HS-27A (cell line): ENCODE measurements around the gene KLRK1.
"Not testable (repeated sequence)": the region's sequence is repeated elsewhere in the genome, so short reads cannot be mapped to it uniquely, and the experiment has no call there.

Experiments
- DNase-seq: peaks from one replicate; pipeline ENCODE4 v3.0.0-alpha.2; 2012; ENCODE audit warnings: low read depth, missing footprints

KLRK1 gene

DNA sequence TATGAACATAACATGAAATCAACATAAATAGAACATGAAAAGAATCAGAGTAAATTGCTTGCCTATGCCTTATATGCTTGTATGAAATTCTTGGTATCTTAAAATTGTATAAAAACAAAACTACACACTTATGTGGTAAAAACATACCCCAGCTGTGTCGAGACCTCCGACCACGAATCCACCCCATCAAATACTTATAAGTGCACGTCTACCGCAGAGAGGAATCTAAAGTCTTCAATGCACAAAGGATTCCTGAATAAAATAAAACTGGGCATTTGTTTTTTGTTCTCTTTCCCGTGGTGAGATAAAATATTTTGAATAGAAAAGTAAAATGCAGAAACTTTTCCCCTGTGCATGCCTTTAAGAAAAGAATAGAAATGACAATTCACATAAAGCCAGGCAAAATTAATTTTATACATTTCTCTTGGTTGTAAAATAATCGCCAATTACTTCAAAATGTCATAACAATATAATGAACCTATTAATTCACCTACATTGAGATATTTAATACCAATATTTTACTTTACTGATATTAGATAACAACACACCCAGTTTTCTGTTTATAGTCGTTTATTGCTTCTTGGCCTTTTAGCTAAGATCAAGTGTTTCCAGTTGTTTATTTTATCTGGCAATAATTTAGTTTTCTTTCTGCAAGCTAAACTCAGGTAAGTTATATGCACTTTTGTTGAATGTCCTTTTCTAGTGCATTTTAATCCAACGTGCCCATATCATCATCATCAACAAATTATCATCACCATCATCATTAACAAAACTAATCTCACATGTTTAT is 1.0 kb downstream of the KLRK1 start:
- DNase-seq: no peak

DNA sequence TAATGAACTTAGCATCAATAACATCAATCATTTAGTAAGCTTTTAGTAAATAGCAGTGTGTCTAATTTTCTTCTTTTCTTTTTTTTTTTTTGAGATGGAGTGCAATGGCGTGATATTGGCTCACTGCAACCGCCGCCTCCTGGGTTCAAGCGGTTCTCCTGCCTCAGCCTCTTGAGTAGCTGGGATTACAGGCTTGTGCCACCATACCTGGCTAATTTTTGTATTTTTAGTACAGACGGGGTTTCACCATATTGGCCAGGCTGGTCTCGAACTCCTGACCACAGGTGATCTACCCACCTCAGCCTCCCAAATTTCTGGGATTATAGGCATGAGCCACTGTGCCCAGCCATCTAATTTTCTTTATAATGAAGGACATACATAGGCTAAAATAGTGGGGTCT is 2.3 kb downstream of the KLRK1 start:
- not testable (repeated sequence) for DNase-seq

DNA sequence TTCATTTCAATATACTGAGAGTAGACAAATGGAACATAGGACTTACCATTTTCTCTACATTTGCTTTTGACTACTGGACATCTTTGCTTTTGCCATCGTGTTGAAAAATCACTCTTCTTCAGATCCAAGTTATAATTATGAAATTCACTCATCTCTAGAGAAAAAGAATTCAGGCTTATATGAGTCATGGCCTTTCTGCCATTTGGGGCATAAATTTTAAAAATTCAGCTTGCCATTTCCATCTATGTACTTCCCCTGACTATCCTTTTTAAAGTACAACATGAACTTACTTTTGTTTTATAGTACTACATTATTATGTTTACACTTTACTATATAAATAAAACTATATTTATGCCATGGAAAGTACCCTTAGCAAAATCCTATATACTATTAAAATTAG is 3.0 kb downstream of the KLRK1 start:
- no peak for DNase-seq

DNA sequence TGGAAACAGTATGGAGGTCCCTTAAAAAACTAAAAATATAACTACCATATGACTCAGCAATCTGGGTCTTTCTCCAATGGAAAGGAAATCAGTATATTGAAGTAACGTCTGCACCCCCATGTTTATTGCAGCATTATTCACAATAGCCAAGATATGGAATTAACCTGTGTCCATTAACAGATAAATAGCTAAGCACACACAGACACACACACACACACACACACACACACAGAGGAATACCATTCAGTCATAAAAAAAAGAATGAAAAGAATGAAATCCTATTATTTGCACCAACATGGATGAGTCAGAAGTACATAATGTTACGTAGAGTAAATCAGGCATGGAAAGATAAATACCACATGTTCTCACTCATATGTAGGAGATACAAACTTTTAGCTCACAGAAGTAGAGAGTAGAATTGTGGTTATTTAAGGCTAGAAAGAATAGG is 4.7 kb downstream of the KLRK1 start:
- DNase-seq: no peak

DNA sequence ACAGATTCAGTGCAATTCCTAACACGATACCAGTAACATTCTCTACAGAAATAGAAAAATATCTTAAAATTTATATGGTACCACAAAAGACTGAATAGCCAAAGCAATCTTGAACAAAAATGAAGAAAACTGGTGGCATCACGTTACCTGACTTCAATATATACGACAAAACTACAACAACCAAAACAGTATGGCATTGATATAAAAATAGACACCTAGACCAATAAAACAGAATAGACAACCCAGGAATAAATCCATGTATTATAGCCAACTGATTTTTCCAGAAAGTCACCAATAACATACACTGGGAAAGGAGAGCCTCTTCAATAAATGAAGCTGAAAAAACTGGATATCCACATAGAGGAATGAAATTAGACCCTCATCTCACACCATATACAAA is 5.7 kb downstream of the KLRK1 start:
- no peak for DNase-seq

DNA sequence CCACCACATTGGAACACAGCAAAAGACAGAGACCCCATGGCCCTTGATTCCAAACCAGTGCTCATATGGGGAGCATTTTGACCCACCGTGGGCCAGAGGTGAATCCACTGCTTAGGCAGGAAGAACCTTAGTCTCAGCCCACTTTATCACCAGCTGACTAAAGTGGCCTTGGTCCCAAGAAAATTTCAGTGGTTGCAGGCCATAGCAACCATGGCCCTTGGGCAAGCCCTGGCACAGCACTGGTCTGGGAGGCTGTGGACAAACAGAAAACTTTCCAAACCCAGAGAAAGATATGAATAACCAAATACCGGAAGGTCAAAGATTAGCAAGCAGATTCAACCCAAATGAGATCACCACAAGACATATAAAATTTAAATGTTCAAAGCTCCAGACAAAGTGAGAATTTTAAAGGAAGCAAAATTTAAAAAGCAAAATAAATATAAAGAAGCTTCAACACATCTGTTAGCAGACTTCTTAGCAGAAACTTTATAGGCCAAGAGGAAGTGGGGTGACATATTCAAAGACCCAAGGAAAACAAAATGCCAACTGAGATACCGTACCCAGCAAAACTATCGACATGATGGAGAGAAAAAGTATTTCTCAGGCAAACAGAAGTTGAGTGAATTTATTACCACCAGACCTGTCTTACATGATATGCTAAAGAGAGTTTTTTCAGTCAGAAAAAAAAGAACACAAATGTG is 7.8 kb downstream of the KLRK1 start:
- no peak for DNase-seq

DNA sequence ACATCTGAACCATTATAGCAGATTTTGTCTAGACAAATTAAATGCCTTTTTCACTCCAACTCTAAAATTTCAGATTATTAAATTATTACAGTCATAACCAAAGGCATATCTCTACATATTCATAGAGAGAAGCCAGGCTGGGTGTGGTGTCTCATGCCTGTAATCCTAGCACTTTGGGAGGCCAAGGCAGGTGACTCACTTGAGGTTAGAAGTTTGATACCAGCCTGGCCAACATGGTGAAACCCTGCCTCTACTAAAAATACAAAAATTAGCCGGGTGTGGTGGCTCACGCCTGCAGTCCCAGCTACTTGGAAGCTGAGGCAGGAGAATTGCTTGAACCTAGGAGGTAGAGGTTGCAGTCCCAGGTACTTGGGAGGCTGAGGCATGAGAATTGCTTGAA is 11.1 kb downstream of the KLRK1 start:
- DNase-seq: not testable (repeated sequence)

DNA sequence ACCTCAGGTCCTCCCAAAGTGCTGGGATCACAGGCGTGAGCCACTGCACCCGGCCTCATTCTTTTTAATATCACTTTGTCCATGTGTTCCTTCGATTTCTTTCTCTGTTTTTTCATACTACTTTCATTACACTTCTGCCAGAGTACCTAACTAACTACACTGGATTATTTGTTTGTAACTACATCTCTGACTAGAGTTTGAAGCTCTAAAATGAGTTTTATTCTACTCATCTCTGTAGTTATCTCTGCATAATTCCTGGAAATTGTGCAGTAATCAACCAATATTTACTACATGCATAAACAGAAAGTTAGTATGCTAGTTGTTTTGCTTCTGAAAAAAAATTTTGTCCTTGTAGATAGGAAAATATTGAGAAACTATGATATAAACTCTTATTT is 15.2 kb downstream of the KLRK1 start:
- no peak for DNase-seq

DNA sequence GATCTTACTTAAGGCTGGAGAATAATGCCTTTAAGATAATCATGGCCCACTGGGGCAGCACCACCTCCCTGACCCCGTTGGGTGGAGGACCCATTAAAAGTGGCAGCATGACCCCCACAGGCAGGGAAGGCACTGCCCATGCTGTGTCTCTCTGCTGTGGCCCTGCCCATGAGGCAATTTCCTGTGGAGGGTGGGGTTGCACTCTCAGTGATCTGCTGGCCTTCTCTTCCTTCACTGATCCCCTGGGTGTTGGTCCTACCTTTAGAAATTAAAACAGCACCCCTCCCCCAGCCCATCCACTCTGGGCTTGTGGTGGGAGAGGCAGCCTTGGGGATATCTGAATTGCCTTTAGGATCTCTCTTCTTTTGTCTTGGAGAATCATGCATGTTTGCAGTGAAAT is 17.3 kb downstream of the KLRK1 start:
- DNase-seq: no peak

DNA sequence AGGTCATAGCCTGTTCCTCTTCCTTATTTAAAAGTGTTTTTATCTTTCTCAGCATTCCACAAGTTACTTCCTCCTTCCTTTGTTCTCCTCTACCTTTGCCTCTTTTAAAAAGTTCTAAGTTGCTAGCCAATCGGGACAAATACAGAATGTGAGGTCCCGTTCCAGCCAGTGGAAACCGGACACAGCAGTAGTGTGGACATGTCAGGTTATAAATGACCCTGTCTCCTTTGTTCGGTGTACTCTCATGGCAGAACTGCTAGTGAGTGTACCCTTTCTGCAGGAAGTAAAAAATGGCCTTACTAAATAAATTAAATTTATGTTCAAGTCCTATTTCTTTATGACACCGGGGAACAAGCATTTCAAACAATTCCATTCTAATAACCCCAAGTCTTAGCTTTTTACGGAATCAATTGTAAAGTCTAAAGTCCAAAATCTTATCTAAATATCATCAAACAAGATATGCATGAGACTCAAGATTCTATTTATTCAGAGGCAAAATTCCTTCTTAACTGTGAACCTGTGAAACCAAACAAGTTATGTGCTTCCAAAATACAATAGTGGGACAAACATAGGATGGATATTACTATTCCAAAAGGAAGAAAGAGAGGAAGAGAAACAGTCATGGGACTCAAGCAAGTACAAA is 17.8 kb downstream of the KLRK1 start:
- not testable (repeated sequence) for DNase-seq

DNA sequence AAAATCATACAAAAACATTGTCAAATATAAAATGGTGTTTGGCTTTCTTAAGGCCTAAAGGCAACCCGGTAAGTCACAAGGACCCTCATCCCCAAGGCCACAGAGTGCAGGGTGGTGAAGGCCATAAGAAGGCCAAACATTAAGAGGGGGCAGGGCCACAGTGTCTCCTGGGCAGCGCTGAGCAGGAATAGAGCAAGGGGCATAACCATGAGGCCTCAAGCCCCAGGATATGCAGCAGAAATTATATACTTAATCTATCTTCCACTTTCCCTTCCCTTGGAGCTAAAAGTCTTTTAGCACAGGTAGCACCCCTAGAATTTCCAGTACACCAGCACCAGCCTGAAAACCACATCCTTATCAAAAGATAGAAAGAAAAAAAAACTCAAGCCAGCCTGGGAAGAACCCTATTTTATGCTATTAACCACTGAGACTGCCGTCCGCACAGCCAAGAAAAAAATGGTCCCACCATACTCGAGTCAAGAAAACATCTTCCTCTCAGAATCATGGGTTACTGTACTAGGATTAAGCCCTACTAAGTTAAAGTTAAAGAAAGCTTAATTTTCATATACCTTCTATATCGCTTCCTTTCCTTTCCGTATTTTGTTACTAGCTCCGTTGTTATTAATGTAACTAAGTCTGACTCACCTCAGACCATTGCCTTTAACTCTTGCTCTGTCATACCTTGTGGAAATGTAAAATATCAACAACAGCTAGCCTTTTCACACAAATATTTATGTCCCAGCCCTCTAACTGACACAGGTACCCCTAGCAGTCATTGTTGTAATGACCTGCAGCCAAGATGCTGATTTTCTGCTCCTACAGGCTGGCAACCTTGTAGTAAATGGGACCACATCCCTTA is 20.1 kb downstream of the KLRK1 start:
- no peak for DNase-seq

DNA sequence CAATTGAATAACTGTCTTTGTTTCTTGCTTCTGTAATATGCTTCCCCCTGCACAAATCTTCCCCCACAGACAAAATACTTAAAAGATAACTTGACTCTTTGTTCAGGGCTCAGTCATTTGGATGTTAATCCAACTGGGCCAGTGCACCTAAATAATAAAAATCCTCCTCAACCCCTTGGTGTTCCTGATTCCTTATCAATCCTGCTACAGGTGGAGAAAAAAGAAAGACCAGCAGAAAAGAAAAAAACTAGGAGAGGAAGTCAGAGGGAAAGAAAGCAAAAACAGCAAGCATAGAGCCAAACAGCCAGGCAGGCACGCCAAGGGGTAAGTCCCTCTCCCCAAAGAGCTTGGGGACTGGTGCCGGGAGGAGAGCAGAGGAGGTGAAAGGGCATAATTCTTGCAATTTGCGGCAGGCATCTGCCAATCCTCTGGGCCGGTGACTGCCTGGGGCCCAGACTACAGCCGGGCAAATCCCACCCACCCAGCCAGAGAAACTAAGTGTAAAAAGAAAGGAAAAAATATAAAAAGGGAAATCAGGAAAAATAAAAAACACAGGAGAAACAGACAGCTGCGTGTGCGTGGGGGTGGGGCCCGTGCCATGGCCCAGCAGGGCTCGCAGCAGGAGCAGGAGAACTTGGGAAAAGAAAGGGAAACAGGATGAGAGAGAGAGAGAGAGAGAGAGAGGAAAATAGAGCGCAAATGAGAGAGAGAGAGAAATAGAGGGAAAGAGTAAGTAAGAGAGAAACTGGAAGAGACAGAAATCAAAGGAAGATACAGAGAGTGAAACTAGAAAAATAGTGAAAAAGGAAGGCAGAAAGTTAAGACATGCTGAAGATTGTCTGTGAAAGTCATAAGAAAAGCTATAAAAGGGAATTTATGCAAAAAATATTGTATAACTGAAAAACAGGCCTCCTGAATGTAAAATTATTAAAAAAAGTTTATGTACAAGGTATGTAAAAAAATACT is 21.4 kb downstream of the KLRK1 start:
- no peak for DNase-seq

DNA sequence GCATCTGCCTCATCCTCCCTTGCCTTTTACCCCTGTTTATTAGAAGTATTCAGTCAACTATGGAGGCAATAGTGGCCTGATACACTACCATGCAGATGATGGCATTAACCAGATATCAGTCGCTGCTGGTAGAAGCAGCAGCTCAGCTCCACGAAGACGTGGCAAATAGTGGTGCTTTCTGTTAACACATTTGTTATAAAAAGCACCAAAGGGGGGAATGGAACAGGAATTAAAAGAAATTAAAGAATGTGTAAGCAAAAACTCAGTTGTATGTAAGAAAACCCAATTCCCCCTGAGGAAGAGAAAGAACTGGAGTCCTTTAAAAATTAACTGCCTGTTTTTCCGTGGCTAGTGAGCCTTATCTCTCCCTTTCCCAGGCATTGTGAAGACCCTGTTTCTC is 22.1 kb downstream of the KLRK1 start:
- not testable (repeated sequence) for DNase-seq

DNA sequence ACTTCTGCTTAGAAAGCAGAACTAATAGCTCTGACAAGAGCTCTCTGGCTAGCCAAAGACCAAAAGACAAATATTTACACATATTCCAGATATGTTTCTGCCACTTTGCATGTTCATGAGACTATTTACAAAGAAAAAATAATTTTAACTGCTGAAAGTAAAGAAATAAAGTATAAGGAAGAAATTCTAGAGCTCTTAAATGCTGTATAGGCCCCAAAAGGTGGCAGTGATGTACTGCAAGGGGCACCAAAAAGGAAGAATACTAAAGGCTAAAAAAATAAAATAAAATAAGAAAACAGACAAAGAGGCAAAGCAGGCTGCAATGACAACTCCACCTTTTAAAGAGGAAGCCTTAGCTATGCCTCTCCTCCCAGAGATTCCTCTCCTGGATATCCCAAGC is 23.0 kb downstream of the KLRK1 start:
- DNase-seq: no peak

DNA sequence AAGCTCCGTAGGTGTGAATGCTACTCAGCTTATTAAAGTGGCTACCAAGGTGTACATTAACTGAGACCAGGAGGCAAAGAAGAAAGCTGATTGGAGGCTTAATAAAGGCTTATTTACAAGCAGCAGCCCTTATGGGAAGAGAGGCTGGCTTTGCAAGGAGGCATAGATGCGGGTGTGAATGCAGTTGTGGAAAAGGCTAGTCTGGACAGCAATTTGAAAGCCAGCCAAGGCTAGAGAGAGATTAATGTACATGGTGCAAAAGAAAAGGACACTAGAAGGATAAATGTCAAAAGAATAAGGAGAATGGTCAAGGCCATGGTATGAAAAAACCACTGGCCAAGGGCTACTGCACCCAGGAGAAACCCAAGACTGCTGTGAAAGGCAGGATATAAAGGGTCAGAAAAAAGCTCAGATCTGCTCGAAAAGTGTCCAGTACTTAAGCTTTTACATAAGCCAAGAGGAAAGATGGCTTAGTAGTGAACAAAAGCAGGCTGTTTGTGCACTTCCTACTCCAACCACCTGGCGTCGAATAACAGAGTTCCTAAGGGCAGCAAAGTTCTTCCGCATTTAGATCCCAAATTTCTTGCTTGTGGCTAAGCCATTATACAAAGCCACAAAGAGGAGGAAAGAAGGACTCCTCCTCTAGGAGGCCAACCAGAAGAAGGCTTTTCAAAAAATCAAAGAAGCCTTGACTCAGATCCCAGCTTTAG is 24.0 kb downstream of the KLRK1 start:
- no peak for DNase-seq

DNA sequence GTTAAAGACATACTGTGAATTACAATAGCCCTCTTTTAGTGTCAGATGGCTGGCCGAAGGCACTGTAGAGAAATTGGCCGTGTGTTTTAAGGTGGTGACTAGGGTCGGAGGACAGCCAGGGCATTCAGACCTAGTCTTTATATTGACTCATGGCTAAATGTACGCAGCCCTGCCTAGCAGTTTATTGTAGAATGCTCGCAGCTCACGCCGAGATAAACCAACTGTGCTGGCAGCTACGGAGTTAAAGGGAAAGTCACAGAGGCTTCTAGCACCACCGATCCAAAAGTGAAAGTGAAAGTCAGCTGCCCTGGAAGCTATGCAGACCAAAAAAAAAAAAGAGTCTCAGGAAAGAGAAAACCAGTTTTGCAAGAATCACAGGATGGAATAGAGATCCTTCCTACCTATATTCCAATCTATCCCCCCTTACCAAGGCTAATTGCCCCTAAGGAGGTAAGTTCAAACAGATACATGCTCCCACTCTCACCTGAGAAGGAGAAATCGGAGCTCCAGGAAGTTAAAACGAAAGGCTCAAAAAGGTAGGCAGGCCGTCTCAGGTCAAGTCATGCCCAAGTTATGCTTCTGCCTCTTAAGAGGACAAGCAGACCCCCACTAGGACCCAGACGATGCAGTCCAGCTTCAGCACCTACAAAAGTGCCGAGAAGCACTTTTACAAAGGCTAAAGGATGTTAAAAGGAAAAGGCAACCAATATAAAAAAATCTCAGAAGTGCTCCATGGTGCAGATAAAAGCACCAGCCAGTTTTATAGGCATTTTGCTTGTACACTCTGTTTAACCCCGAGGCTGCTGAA is 24.8 kb downstream of the KLRK1 start:
- DNase-seq: no peak

DNA sequence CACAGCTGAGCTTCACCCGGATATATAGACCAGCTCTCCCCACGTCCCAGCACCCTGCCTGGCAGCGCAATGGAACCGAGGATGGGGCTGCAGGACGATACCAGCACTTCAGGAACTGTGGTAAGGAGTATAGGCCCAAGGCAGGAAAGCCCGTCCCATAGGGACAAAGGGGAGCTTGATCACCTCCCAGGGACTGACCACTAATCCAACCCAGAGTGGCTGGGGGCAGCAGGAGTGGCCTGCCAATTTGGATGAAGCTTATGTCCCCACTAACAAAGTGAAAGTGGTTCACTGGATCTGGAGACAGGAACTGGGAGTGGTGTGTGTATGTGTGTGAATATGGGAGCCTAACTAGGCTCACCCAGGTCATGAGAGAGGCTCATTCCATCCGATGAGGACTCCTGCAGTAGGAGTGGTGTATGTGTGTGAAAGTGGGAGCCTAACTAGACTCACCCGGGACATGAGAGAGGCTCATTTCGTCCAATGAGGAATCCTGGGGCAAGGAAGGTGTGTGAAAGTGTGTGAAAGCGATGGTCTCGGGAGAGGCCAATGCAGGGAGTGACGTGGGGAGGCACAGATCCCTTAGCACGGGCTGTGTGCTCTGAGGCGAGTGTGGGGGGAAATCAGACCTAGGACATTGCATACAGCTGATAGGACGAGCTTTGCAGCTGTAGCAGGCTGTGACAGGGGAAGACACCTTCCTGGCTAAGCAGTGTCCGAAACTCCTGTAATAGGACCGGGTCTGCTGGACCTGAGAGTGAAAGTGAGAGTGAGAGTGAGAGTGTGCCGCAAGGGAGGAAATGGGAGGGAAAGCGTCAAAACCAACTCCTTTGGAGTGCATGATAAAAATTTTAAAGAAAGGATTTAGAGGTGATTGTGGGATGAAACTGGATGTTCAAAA is 25.7 kb downstream of the KLRK1 start:
- no peak for DNase-seq

DNA sequence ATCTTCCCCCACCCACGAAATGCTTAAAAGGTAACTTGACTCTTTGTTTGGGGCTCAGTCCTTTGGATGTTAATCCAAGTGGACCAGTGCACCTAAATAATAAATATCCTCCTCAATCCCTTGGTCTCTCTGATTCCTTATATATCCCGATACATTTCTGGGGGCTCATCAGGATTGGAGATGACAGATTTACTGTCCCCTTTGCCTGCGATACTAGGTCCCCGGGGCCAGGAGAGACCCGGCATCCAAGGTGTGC is 26.3 kb downstream of the KLRK1 start:
- DNase-seq: no peak
